ENCODE measurements around the gene SLC4A5. TPM values are rescaled to one million over a fixed set of nuclear protein-coding genes. Genes with fewer than 3 reads are reported as not detected.

The SLC4A5 gene
- total RNA-seq, 3 donors from 2014 or later, result 2.1 to 9.2 (median 6.2) TPM

GRCh38 chr2:74252862-74253261 is 90.4 kb downstream of the SLC4A5 start:
- Histone ChIP-seq H3K4me3 (no peak overlapping the region), H3K27ac (no peak overlapping the region), H3K9me3 (no peaks in the 10 kb centered on the region), H3K36me3 (no peaks in the 10 kb centered on the region), H3K4me1 (no peaks in the 10 kb centered on the region), H3K27me3 (no peaks in the 10 kb centered on the region)
- intact Hi-C loops (cut with DNase I; ENCODE audit: low total_unique reads), result no loop called here
- TF ChIP-seq, protein P1, sequence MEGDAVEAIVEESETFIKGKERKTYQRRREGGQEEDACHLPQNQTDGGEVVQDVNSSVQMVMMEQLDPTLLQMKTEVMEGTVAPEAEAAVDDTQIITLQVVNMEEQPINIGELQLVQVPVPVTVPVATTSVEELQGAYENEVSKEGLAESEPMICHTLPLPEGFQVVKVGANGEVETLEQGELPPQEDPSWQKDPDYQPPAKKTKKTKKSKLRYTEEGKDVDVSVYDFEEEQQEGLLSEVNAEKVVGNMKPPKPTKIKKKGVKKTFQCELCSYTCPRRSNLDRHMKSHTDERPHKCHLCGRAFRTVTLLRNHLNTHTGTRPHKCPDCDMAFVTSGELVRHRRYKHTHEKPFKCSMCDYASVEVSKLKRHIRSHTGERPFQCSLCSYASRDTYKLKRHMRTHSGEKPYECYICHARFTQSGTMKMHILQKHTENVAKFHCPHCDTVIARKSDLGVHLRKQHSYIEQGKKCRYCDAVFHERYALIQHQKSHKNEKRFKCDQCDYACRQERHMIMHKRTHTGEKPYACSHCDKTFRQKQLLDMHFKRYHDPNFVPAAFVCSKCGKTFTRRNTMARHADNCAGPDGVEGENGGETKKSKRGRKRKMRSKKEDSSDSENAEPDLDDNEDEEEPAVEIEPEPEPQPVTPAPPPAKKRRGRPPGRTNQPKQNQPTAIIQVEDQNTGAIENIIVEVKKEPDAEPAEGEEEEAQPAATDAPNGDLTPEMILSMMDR (IDR thresholded peaks at IDR 0.05), result no peak
- TF ChIP-seq POLR2AphosphoS5 (IDR thresholded peaks at IDR 0.05) (no peak), POLR2A (IDR thresholded peaks at IDR 0.05) (no peak)
- DNase-seq (ENCODE audit: low spot score in 2 of 2), result no peak

DNA sequence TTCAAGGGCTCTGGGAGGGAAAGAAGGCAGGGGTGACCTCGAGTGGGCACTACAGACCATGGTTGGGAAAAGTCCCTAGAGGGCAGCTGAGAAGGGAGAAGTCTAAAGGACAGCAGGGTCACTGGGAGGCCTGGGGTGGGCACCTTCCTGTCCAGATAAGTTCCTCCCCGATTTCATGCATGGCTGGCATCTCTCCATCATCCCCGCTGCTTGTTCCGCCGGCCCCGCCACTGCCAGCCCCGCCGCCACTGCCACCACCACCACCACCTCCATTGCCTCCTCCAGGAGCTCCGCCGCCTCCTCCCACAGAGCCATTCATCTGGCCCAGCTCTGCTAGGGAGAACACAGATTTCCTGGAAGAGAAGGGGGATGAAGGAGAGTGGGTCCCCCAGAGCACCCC is 91.2 kb downstream of the SLC4A5 start:
- no peaks in the 10 kb centered on the region for H3K36me3 ChIP-seq
- no peaks in the 10 kb centered on the region for H3K9me3 ChIP-seq
- TF ChIP-seq POLR2AphosphoS5 (IDR thresholded peaks at IDR 0.05) (no peak), POLR2A (IDR thresholded peaks at IDR 0.05) (no peak)
- TF ChIP-seq, protein P1 (IDR thresholded peaks at IDR 0.05), result no peak
- no peaks in the 10 kb centered on the region for H3K27me3 ChIP-seq
- intact Hi-C loops (cut with DNase I; ENCODE audit: low total_unique reads), result no loop called here
- no peaks in the 10 kb centered on the region for H3K4me1 ChIP-seq
- no peak for DNase-seq (ENCODE audit: low spot score in 2 of 2)
- H3K27ac ChIP-seq, result no peak overlapping the region
- no peak overlapping the region for H3K4me3 ChIP-seq

DNA sequence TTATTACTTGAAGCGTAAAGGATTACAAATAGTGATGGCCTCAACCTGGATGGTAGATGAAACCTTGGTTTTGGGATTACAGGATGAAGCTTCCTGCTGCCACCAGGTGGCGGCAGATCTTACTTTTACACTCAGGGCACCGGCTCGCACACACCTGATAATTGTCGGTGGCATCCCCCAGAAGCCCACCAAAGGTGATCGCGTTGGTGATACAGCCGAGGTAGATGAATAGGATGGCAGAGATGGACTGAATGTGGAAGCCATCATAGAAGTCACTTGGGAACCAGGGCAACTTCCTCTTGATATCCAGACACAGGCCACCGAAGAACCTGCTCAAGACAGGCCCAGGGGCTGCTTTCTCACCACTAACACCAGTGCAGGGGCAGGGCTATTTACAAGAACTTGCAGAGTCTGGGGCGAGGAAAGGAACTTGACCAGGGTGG is 93.0 kb downstream of the SLC4A5 start:
- no peak for TF ChIP-seq POLR2A (IDR thresholded peaks at IDR 0.05)
- TF ChIP-seq, protein P1 (IDR thresholded peaks at IDR 0.05), result peak; percentile 14 to 74 (median 66)
- no peaks in the 10 kb centered on the region for H3K36me3 ChIP-seq
- no peak overlapping the region for H3K27ac ChIP-seq
- no peak for DNase-seq (ENCODE audit: low spot score in 2 of 2)
- H3K9me3 ChIP-seq, result no peaks in the 10 kb centered on the region
- H3K27me3 ChIP-seq, result no peaks in the 10 kb centered on the region
- intact Hi-C loops (cut with DNase I; ENCODE audit: low total_unique reads), result no loop called here
- no peak overlapping the region for H3K4me3 ChIP-seq
- no peaks in the 10 kb centered on the region for H3K4me1 ChIP-seq

GRCh38 chr2:74249406-74250122 is 93.7 kb downstream of the SLC4A5 start:
- H3K4me1 ChIP-seq, result no peaks in the 10 kb centered on the region
- H3K27ac ChIP-seq, result no peak overlapping the region
- no peak for DNase-seq (ENCODE audit: low spot score in 2 of 2)
- H3K36me3 ChIP-seq, result no peaks in the 10 kb centered on the region
- no peaks in the 10 kb centered on the region for H3K27me3 ChIP-seq
- no peak overlapping the region for H3K4me3 ChIP-seq
- intact Hi-C loops (cut with DNase I; ENCODE audit: low total_unique reads), result no loop called here
- no peaks in the 10 kb centered on the region for H3K9me3 ChIP-seq
- TF ChIP-seq, protein P1 (IDR thresholded peaks at IDR 0.05), result no peak

DNA sequence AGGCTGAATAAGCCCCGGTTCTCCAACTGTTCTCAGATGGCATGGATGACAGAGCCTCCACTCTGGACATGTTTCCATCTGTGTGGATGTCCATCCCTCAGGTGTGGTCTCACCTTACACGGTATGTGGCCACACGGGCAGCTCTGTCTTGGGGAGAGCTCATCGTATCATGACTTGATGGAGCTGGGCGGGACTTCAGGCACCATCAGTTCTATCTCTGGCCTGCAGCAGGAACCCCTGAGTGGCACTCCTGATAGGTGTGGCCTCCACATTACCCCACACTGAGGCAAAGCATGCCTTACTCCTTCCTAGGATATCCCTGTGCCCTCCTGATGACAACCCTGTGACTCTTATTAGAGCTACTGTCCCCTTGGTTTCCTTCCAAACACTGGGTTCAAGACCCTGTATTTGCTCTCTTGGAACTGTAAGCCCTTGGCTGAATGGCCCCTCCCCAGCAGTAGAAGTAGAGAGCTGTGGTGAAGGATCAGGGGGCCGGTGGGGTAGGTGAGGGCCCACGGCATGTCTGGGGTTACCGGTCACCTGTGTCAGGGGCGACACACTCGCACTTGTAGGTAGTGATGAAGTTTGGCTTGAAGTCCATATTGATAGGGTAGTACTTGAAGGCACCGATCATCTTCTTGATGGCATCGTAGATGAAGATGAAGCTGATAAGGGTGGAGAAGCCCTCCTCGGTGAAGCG is 96.6 kb downstream of the SLC4A5 start:
- Histone ChIP-seq H3K27ac (no peak overlapping the region), H3K27me3 (no peaks in the 10 kb centered on the region), H3K36me3 (no peaks in the 10 kb centered on the region), H3K9me3 (no peaks in the 10 kb centered on the region), H3K4me3 (no peak overlapping the region), H3K4me1 (no peaks in the 10 kb centered on the region)
- no peak for DNase-seq (ENCODE audit: low spot score in 2 of 2)
- no peak for TF ChIP-seq POLR2A (IDR thresholded peaks at IDR 0.05)
- no peak for TF ChIP-seq POLR2AphosphoS5 (IDR thresholded peaks at IDR 0.05)
- TF ChIP-seq, protein P1 (IDR thresholded peaks at IDR 0.05), result no peak
- intact Hi-C loops (cut with DNase I; ENCODE audit: low total_unique reads), result no loop called here
